ENCODE results near the gene TMEM164.

Gene TMEM164

DNA sequence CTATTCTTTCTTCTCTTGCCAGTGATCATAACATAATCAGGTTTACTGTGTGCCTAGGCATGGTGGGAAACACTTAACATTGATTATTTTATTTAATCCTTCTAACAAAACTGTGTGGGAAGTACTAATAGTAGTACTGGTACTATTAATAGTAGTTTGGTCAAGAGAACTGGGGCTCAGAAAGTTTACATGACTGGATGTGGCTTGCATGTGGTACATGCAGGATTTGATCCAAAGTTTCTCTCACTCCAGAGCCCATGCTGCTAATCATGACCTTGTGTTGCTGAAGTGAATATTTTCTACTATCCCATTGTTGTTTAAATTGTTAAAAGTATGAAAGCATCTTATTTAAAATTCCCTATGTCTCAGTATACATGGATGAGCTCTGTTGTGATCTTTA is 78.4 kb downstream of the TMEM164 start:
- no peak overlapping the region for H2BK120ac ChIP-seq (ENCODE audit: insufficient read depth, low read length, poor library complexity)
- H3K27ac ChIP-seq (ENCODE audit: low read depth, low read length), result no peak overlapping the region
- no peak overlapping the region for H3K9ac ChIP-seq (ENCODE audit: low read length)
- H4K91ac ChIP-seq (ENCODE audit: low read depth, low read length), result no peak overlapping the region
- H2AK5ac ChIP-seq (ENCODE audit: low read length), result no peak overlapping the region
- no peak overlapping the region for H2BK5ac ChIP-seq (ENCODE audit: low read depth, low read length, poor library complexity)
- H2AFZ ChIP-seq (ENCODE audit: insufficient read depth, low read length, poor library complexity), result no peak overlapping the region
- no peak overlapping the region for H4K8ac ChIP-seq (ENCODE audit: low read depth, low read length)
- H3K4me1 ChIP-seq (ENCODE audit: control insufficient read depth in 1 of 2, insufficient read depth in 2 of 2, low read length in 2 of 2), result no peaks in the 10 kb centered on the region
- H3K4ac ChIP-seq (ENCODE audit: low read depth, low read length), result no peak overlapping the region
- H3K79me1 ChIP-seq (ENCODE audit: low read length), result no peaks in the 10 kb centered on the region
- H3K27me3 ChIP-seq (ENCODE audit: insufficient read depth, low read length), result no peaks in the 10 kb centered on the region
- DNase-seq, result no peak
- no peaks in the 10 kb centered on the region for H3K36me3 ChIP-seq (ENCODE audit: control insufficient read depth in 1 of 2, insufficient read depth in 2 of 2, low read length in 2 of 2)
- no peak overlapping the region for H3K14ac ChIP-seq (ENCODE audit: low read length)
- H4K12ac ChIP-seq (ENCODE audit: low read depth, low read length), result no peak overlapping the region
- H3K4me2 ChIP-seq (ENCODE audit: low read length), result no peak overlapping the region
- no peaks in the 10 kb centered on the region for H3K79me2 ChIP-seq (ENCODE audit: control insufficient read depth, insufficient read depth, low read length, poor library complexity)
- no peak overlapping the region for H2BK12ac ChIP-seq (ENCODE audit: low read length)
- no peak overlapping the region for H3K23ac ChIP-seq (ENCODE audit: low read length)
- H3K9me3 ChIP-seq (ENCODE audit: insufficient read depth, low read depth, low read length), result no peaks in the 10 kb centered on the region
- no peak overlapping the region for H3K4me3 ChIP-seq (ENCODE audit: low read depth, low read length)
- H3K18ac ChIP-seq (ENCODE audit: low read length), result no peak overlapping the region

DNA sequence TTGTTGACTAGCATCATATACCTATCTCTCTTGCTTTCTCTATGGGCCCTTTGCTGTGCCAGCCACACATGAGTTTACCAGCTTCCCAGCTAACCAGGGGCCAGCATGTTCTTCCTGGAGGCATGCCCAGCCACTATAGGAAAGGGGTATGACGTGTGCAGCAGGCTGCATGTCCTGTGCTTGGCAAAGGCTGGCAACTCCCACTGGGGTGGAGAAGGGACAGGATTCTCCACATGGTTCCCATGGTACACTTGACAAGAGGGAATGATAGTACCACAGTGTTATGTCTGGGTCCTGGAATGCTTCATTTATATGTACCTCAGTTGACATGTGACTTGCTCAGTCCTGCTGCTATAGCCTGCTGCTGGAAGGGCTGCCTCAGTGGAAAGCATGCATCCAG is 78.8 kb downstream of the TMEM164 start:
- DNase-seq, result no peak

DNA sequence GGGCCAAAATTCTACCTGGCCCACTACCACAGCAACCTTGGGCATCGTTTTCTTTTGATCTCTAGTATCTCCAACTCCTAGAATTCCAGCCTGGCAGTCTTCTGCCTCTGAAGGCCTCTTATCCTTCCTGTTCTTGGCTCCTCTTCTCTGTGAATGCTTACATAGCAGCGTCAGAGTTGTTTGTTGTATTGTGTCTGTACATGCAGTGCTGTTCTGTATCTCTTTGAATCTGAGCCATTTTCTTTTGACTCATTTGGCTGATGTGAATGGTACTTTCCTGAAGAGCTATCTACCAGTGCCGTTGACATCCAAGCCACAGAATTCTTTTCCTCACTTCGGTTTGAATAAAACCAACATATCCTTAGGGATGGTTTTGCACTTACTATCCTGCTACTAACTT is 79.2 kb downstream of the TMEM164 start:
- no peaks in the 10 kb centered on the region for H3K79me1 ChIP-seq (ENCODE audit: low read length)
- no peak overlapping the region for H2BK12ac ChIP-seq (ENCODE audit: low read length)
- WGBS (ENCODE audit: extremely low coverage, insufficient coverage, insufficient read length), result no CpG with 5 or more reads among the region's 4 CpGs
- no peak overlapping the region for H2BK120ac ChIP-seq (ENCODE audit: insufficient read depth, low read length, poor library complexity)
- H4K12ac ChIP-seq (ENCODE audit: low read depth, low read length), result no peak overlapping the region
- H2AFZ ChIP-seq (ENCODE audit: insufficient read depth, low read length, poor library complexity), result no peak overlapping the region
- H3K4me2 ChIP-seq (ENCODE audit: low read length), result no peak overlapping the region
- no peaks in the 10 kb centered on the region for H3K27me3 ChIP-seq (ENCODE audit: insufficient read depth, low read length)
- H3K18ac ChIP-seq (ENCODE audit: low read length), result no peak overlapping the region
- H2BK5ac ChIP-seq (ENCODE audit: low read depth, low read length, poor library complexity), result no peak overlapping the region
- no peak overlapping the region for H3K4ac ChIP-seq (ENCODE audit: low read depth, low read length)
- H3K4me3 ChIP-seq (ENCODE audit: low read depth, low read length), result no peak overlapping the region
- H3K4me1 ChIP-seq (ENCODE audit: control insufficient read depth in 1 of 2, insufficient read depth in 2 of 2, low read length in 2 of 2), result no peaks in the 10 kb centered on the region
- no peak overlapping the region for H4K8ac ChIP-seq (ENCODE audit: low read depth, low read length)
- DNase-seq, result no peak
- H3K23ac ChIP-seq (ENCODE audit: low read length), result no peak overlapping the region
- H3K9ac ChIP-seq (ENCODE audit: low read length), result no peak overlapping the region
- no peaks in the 10 kb centered on the region for H3K79me2 ChIP-seq (ENCODE audit: control insufficient read depth, insufficient read depth, low read length, poor library complexity)
- H2AK5ac ChIP-seq (ENCODE audit: low read length), result no peak overlapping the region
- no peaks in the 10 kb centered on the region for H3K36me3 ChIP-seq (ENCODE audit: control insufficient read depth in 1 of 2, insufficient read depth in 2 of 2, low read length in 2 of 2)
- H3K27ac ChIP-seq (ENCODE audit: low read depth, low read length), result no peak overlapping the region
- H4K91ac ChIP-seq (ENCODE audit: low read depth, low read length), result no peak overlapping the region
- no peak overlapping the region for H3K14ac ChIP-seq (ENCODE audit: low read length)
- H3K9me3 ChIP-seq (ENCODE audit: insufficient read depth, low read depth, low read length), result no peaks in the 10 kb centered on the region

More for the DNA sequence above, 78.8 kb downstream of the TMEM164 start:
- no peak overlapping the region for H2AK5ac ChIP-seq (ENCODE audit: low read length)
- WGBS (ENCODE audit: extremely low coverage, insufficient coverage, insufficient read length), result no CpG with 5 or more reads among the region's 1 CpG
- no peak overlapping the region for H3K23ac ChIP-seq (ENCODE audit: low read length)
- H4K12ac ChIP-seq (ENCODE audit: low read depth, low read length), result no peak overlapping the region
- H2BK120ac ChIP-seq (ENCODE audit: insufficient read depth, low read length, poor library complexity), result no peak overlapping the region
- no peak overlapping the region for H3K14ac ChIP-seq (ENCODE audit: low read length)
- H3K27me3 ChIP-seq (ENCODE audit: insufficient read depth, low read length), result no peaks in the 10 kb centered on the region
- no peak overlapping the region for H3K4ac ChIP-seq (ENCODE audit: low read depth, low read length)
- no peak overlapping the region for H3K4me3 ChIP-seq (ENCODE audit: low read depth, low read length)
- no peaks in the 10 kb centered on the region for H3K9me3 ChIP-seq (ENCODE audit: insufficient read depth, low read depth, low read length)
- H3K9ac ChIP-seq (ENCODE audit: low read length), result no peak overlapping the region
- no peaks in the 10 kb centered on the region for H3K79me1 ChIP-seq (ENCODE audit: low read length)
- H3K4me1 ChIP-seq (ENCODE audit: control insufficient read depth in 1 of 2, insufficient read depth in 2 of 2, low read length in 2 of 2), result no peaks in the 10 kb centered on the region
- no peaks in the 10 kb centered on the region for H3K36me3 ChIP-seq (ENCODE audit: control insufficient read depth in 1 of 2, insufficient read depth in 2 of 2, low read length in 2 of 2)
- H4K91ac ChIP-seq (ENCODE audit: low read depth, low read length), result no peak overlapping the region
- no peak overlapping the region for H3K18ac ChIP-seq (ENCODE audit: low read length)
- H4K8ac ChIP-seq (ENCODE audit: low read depth, low read length), result no peak overlapping the region
- no peak overlapping the region for H2AFZ ChIP-seq (ENCODE audit: insufficient read depth, low read length, poor library complexity)
- no peak overlapping the region for H2BK12ac ChIP-seq (ENCODE audit: low read length)
- H3K4me2 ChIP-seq (ENCODE audit: low read length), result no peak overlapping the region
- no peak overlapping the region for H2BK5ac ChIP-seq (ENCODE audit: low read depth, low read length, poor library complexity)
- no peak overlapping the region for H3K27ac ChIP-seq (ENCODE audit: low read depth, low read length)
- H3K79me2 ChIP-seq (ENCODE audit: control insufficient read depth, insufficient read depth, low read length, poor library complexity), result no peaks in the 10 kb centered on the region

DNA sequence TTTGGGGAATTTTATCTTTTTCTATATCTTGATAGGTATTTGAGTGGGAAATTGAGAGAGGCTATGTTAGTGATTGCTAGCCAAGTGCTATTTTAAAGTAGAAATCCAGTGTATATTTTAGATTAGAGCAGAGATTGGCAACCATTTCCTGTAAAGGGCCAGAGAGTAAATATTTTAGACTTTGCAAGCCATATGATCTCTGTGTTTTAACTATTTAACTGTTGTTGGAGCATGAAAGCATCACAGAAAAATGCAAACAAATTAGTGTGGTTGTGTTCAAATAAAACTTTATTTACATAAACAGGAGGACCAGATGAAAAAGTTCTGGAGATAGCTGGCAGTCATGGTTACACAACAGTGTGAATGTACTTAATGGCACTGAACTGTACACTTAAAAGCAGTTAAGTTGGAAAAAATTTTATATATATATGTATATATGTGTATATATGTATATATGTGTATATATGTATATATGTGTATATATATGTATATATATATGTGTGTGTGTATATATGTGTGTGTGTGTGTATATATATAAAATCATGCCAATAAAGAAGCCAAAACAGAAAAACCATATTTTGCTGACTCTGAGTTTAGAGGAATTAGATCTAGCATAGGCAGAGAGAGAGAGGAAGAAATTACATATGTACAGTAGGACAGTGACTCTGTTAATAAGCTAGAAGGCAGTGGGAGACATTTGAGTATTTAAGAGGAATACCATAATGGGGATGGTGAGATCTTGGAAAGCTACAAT is 83.4 kb downstream of the TMEM164 start:
- Histone ChIP-seq H3K4ac (ENCODE audit: low read depth, low read length) (no peak overlapping the region), H3K4me3 (ENCODE audit: low read depth, low read length) (no peak overlapping the region), H3K27me3 (ENCODE audit: insufficient read depth, low read length) (no peaks in the 10 kb centered on the region)

More for the DNA sequence above, 83.4 kb downstream of the TMEM164 start:
- no peak overlapping the region for H3K23ac ChIP-seq (ENCODE audit: low read length)
- H3K9me3 ChIP-seq (ENCODE audit: insufficient read depth, low read depth, low read length), result no peaks in the 10 kb centered on the region
- no peak overlapping the region for H3K9ac ChIP-seq (ENCODE audit: low read length)
- H3K79me2 ChIP-seq (ENCODE audit: control insufficient read depth, insufficient read depth, low read length, poor library complexity), result no peaks in the 10 kb centered on the region
- no peak overlapping the region for H3K18ac ChIP-seq (ENCODE audit: low read length)
- no peak overlapping the region for H3K27ac ChIP-seq (ENCODE audit: low read depth, low read length)
- H2BK5ac ChIP-seq (ENCODE audit: low read depth, low read length, poor library complexity), result no peak overlapping the region
- H4K12ac ChIP-seq (ENCODE audit: low read depth, low read length), result no peak overlapping the region
- DNase-seq, result no peak
- H3K4me1 ChIP-seq (ENCODE audit: control insufficient read depth in 1 of 2, insufficient read depth in 2 of 2, low read length in 2 of 2), result peaks cover 0 to 5% of the 10 kb centered on the region in 2 experiments
- H2BK12ac ChIP-seq (ENCODE audit: low read length), result no peak overlapping the region
- no peak overlapping the region for H2AK5ac ChIP-seq (ENCODE audit: low read length)
- no peak overlapping the region for H3K14ac ChIP-seq (ENCODE audit: low read length)
- H4K91ac ChIP-seq (ENCODE audit: low read depth, low read length), result no peak overlapping the region
- H2AFZ ChIP-seq (ENCODE audit: insufficient read depth, low read length, poor library complexity), result no peak overlapping the region
- no peak overlapping the region for H3K4me2 ChIP-seq (ENCODE audit: low read length)
- H4K8ac ChIP-seq (ENCODE audit: low read depth, low read length), result no peak overlapping the region
- H2BK120ac ChIP-seq (ENCODE audit: insufficient read depth, low read length, poor library complexity), result no peak overlapping the region
- no peaks in the 10 kb centered on the region for H3K36me3 ChIP-seq (ENCODE audit: control insufficient read depth in 1 of 2, insufficient read depth in 2 of 2, low read length in 2 of 2)
- no peaks in the 10 kb centered on the region for H3K79me1 ChIP-seq (ENCODE audit: low read length)
